NCI-H146 (cell line): ENCODE measurements around the gene TMEM72.

Experiments used
- DNase-seq: peaks from one replicate; lab custom pipeline; 2025; lab: John Stamatoyannopoulos, UW

Gene TMEM72

GRCh38 chr10:44934416-44935200, 23.5 kb downstream of the TMEM72 start:
- no peak for DNase-seq

GRCh38 chr10:44935201-44935965, 24.2 kb downstream of the TMEM72 start:
- no peak for DNase-seq

DNA sequence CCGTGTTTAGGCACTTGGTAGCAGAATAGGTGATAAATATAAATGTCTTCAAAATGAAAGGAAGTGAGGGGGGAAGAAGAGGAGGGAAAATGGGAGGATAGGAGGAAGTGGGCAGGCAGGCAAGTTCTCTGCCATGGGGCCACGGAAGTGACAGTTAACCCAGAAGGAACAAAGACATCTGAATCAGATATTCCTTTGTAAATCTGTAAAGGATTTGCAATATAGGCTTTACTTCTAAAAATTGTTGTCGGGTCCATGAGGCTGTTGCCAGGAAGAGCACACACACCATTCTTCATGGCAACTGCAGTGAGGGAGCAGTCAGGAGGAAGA, 24.8 kb downstream of the TMEM72 start:
- DNase-seq = no peak

DNA sequence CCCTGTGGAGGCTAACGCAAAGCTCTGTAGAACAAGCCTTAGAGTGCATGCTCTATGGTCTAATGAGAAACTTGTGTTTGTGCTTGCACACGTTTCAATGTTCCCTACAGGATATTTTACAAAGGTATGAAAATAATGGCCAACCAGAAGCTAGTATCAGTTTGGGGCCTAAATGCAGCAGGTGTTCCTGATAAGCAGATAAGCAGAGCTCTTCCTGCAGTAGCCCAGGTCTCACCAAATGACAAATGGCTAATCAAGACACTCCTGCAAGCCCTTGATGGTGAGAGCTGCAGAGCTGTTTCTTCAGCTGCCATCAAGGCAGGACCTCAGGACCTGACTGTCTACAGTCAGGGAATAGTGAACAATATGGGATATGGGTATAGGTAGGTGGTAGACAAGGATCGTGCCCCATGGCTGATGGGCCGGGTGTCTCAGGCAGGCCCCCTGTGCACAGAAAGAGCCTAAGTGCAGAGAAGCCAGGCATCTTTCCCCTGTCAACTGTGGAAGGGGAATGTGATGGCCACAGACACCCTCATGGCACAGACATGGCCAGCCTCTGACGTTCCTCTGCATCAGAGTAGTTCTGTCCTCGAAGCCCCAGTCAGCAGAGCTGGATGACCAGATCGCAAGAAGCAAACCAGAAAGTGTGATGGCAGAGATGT, 25.3 kb downstream of the TMEM72 start:
- DNase-seq = no peak

- DNase-seq = no peak
Measured at GRCh38 chr10:44937196-44938005, 26.3 kb downstream of the TMEM72 start.

DNA sequence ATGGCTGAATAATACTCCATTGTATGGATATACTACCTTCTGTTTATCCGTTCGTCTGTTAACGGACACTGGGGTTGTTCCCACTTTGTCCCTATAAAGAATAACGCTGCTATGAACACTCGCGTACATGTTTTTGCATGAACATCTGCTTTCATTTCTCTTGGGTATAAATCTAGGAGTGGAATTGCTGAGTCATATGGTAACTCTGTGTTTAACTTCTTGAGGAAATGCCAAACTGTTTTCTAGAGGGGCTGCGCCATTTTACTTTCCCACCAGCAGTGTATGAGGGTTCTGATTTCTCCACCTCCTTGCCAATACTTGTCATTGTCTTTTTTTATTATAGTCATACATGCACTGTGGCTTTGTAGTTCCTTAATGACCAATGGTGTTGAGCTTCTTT, 27.8 kb downstream of the TMEM72 start:
- DNase-seq = no peak

DNA sequence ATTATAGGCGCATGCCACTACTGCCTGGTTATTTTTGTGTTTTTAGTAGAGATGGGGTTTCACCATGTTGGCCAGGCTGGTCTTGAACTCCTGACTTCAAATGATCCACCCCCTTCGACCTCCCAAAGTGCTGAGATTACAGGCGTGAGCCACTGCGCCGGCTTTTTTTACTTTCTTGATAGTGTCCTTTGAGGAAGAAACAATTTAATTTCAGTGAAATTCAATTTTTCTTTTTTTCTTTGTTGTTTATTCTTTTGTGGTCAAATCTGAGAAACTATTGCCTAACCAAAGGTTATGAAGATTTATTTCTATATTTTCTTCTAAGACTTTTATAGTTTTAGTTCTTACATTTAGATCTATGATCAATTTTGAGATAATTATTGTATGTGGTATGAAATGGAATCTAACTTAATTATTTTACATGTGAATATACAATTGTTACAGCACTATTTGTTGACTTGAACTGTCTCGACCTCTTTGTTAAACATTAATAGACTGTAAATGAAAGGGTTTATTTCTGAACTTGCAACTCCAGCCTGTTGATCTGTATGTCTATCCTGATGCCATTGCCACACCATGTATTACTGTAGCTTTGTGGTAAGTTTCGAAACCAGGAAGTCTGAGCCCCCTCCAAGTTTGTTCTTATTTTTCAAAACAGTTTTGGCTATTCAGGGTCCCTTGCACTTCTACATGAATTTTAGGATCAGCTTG, 28.7 kb downstream of the TMEM72 start:
- no peak for DNase-seq

GRCh38 chr10:44944354-44944753, 33.2 kb downstream of the TMEM72 start:
- DNase-seq = no peak

- no peak for DNase-seq
Measured at GRCh38 chr10:44946205-44946604, 35.1 kb downstream of the TMEM72 start.

GRCh38 chr10:44947371-44948152, 36.4 kb downstream of the TMEM72 start:
- no peak for DNase-seq

GRCh38 chr10:44948642-44949041, 37.5 kb downstream of the TMEM72 start:
- DNase-seq = no peak

DNA sequence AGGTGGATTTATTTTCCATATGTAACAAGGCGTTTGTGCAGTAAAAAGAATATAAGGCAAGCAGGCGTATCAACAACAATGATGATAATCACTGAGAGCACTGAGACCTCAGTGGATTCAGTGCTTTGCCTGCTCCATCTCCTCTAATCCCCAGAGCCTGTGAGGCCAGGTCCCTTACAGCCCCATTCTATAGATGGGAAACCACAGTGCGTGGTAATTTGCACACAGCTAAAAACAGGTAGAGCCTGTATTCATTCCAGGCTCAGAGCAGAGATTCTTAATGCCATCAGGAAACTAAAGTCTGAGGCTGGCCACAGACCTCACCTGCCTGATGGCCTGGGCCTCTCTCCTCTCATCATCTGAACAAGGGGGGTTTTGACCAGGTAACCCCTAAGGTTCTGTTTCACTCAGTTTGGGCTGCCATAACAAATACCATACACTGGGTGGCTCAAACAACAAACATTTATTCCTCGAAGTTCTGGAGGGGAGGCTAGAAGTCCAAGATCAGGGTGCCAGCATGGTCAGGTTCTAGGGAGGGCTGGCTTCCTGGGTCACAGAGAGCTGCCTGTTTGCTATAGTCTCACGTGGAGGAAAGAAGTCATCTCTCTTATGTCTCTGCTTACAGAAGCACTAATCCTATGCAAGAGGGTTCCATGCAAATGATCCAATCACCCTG, 38.1 kb downstream of the TMEM72 start:
- no peak for DNase-seq

GRCh38 chr10:44949915-44950314, 38.8 kb downstream of the TMEM72 start:
- no peak for DNase-seq

GRCh38 chr10:44950326-44951225, 39.4 kb downstream of the TMEM72 start:
- no peak for DNase-seq

DNA sequence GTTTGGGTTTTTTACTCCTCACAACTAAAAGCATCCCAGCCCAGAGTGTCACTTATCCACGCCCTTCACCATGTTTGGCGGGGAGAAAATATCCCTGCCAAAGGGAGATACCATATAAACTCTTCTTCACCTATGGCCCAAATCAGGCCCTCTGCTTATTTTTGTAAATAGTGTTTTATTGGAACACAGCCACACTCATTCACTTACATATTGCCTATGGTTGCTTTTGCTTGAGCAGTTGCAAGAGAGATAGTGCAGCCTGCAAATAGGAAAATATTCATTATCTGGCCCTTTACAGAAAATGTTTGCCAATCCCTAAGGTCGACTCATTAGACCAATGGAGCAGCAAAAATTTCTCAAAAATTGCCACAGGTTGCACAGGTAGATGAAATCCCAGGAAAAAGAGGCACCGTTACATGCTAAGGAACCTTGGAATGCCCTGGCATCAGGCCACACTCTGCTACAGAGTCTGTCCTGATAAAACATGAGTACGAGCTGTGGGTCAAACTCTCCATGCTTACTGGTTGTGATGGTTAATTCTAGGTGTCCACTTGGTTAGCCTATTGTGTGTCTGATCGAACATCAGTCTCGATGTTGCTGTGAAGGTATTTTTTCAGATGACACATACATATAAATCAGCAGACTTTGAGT, 40.6 kb downstream of the TMEM72 start:
- no peak for DNase-seq

GRCh38 chr10:44952779-44953231, 41.7 kb downstream of the TMEM72 start:
- no peak for DNase-seq

GRCh38 chr10:44954042-44954441, 42.9 kb downstream of the TMEM72 start:
- DNase-seq = no peak

DNA sequence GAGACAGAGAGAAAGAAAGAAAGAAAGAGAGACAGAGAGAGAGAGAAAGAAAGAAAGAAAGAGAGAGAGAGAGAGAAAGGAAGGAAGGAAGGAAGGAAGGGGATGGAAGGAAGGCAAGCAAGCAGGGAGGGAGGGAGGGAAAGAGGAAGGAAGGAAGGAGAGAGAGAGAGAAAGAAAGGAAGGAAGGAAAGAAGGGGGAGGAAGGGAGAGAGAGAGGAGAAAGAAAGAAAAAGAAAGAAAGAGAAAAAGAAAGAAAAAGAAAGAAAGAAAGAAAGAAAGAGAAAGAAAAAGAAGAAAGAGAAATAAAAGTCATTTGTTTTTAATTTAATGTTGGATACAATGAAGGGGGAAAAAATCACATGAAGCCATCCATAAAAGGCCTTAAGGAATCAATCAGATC, 43.8 kb downstream of the TMEM72 start:
- DNase-seq = no peak
